BE2C (cell line): ENCODE data around the gene DCLK2.

Experiments used
- DNase-seq: peaks from one replicate; pipeline ENCODE4 v3.0.0-alpha.2; 2020
- H3K27me3 ChIP-seq: fragments of 250-450 bp; sonication (Bioruptor Pico); 2 replicates; pipeline ENCODE4 v1.5.1; 2020; ENCODE audit warnings: mild to moderate bottlenecking
- H3K36me3 ChIP-seq: fragments of 250-450 bp; sonication (Bioruptor Pico); 2 replicates; pipeline ENCODE4 v1.5.1; 2020; ENCODE audit warnings: mild to moderate bottlenecking
- H3K4me1 ChIP-seq: fragments of 250-450 bp; sonication (Bioruptor Pico); 2 replicates; pipeline ENCODE4 v1.5.1; 2020
- H3K4me3 ChIP-seq: 2 replicates; pipeline ENCODE4 v1.5.1; 2011; ENCODE audit warnings: low read depth, low read length
- H3K9me3 ChIP-seq: fragments of 250-450 bp; sonication (Bioruptor Pico); 2 replicates; pipeline ENCODE4 v1.5.1; 2020
- TF ChIP-seq, protein P1 (sequence below): IDR thresholded peaks from 2 replicates; pipeline ENCODE4 v1.5.1; 2012; ENCODE audit warnings: mild to moderate bottlenecking, low read depth, low read length

Gene DCLK2

DNA sequence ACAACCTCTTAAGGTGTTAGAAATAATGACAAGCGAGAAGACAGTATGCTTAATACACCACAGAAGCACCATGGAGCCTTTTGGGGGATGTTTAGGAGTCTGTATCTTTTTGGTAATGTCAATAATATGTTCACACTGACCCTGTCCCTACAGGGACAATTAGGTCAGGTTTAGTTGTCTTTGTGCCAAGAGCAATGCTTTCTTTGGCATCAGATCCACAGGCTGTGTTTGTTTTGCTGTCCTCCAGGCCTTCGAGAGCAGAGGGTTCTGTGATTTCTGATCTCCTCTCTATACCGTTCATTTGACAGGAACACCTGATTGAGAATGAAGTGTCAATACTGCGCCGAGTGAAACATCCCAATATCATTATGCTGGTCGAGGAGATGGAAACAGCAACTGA, 153.8 kb downstream of the DCLK2 start:
- peaks cover 17% of the 10 kb centered on the region for H3K4me1 ChIP-seq
- H3K4me3 ChIP-seq: no peak overlapping the region
- H3K27me3 ChIP-seq: no peaks in the 10 kb centered on the region
- H3K9me3 ChIP-seq: no peaks in the 10 kb centered on the region
- TF ChIP-seq, protein P1, sequence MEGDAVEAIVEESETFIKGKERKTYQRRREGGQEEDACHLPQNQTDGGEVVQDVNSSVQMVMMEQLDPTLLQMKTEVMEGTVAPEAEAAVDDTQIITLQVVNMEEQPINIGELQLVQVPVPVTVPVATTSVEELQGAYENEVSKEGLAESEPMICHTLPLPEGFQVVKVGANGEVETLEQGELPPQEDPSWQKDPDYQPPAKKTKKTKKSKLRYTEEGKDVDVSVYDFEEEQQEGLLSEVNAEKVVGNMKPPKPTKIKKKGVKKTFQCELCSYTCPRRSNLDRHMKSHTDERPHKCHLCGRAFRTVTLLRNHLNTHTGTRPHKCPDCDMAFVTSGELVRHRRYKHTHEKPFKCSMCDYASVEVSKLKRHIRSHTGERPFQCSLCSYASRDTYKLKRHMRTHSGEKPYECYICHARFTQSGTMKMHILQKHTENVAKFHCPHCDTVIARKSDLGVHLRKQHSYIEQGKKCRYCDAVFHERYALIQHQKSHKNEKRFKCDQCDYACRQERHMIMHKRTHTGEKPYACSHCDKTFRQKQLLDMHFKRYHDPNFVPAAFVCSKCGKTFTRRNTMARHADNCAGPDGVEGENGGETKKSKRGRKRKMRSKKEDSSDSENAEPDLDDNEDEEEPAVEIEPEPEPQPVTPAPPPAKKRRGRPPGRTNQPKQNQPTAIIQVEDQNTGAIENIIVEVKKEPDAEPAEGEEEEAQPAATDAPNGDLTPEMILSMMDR: no peak
- no peaks in the 10 kb centered on the region for H3K36me3 ChIP-seq
- no peak for DNase-seq

DNA sequence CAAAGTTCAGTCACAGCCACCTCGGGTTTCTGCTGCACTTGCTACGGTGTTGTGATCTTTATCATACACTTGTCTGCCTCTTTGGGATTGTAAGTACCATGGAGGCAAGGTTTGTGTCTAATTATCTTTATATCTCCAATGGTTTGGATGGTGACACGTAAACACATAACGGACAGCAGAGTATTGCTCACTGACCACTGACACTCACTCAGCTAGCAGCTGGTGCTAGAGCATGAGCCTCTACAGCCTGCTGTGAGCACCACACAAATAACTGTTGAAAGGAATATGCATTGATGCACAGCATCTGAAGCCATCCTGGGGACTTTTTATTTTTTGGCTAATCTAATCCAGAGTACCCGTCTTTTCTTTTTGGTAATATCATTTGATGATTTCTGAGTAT, 156.0 kb downstream of the DCLK2 start:
- no peak for DNase-seq

DNA sequence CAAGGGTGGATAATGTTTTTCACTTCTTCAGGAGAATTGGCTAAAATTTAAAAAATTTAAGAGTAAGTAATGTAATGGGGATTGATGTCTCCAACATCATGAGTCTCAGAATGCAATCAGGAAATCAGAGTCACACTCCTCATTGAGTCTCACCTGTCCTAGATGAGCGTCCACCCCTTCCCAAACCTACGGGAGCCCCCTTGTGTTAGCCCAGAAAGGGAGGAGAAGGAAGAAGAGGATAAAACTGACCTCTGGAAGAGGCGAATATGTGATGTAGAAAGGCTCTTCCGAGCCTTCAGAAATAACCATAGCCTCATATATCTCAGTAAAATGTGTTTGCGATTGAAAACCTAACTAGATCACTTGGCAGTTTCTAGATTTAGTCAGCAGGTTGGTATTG, 157.1 kb downstream of the DCLK2 start:
- no peaks in the 10 kb centered on the region for H3K36me3 ChIP-seq
- TF ChIP-seq, protein P1: no peak
- H3K4me1 ChIP-seq: peaks cover 14% of the 10 kb centered on the region; the same call in 1 of the 2 replicates
- H3K4me3 ChIP-seq: no peak overlapping the region
- no peaks in the 10 kb centered on the region for H3K27me3 ChIP-seq
- DNase-seq: no peak
- H3K9me3 ChIP-seq: no peaks in the 10 kb centered on the region

More for the DNA sequence above, 156.0 kb downstream of the DCLK2 start:
- H3K36me3 ChIP-seq: no peaks in the 10 kb centered on the region
- H3K4me1 ChIP-seq: peaks cover 18% of the 10 kb centered on the region
- H3K9me3 ChIP-seq: no peaks in the 10 kb centered on the region
- TF ChIP-seq, protein P1: no peak
- H3K4me3 ChIP-seq: no peak overlapping the region
- H3K27me3 ChIP-seq: no peaks in the 10 kb centered on the region

DNA sequence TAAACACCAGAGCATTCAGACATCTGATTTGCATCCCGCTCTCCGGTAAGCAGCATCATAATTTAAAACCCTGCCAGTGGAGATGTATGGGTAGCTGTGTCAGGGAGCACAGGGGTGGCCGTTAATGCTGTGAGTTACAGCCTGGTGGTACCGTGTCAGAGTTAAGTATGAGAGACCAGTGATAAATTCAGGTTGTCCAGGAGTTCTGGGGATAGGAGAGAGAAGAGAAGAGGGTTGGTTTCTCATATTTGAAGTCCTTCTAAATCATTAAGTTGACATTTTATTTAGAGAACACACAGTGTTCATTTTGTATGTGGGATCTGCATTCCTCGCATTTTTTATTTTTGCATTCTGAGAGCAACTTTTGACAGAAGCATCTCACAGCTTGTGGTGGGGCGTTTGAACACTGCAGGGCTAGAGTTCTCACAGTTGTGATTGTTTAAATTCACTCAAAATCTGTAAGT, 157.6 kb downstream of the DCLK2 start:
- DNase-seq: no peak
- no peak overlapping the region for H3K4me3 ChIP-seq
- peaks cover 9% of the 10 kb centered on the region; the same call in 1 of the 2 replicates for H3K4me1 ChIP-seq
- no peaks in the 10 kb centered on the region for H3K27me3 ChIP-seq
- no peaks in the 10 kb centered on the region for H3K36me3 ChIP-seq
- H3K9me3 ChIP-seq: no peaks in the 10 kb centered on the region
- TF ChIP-seq, protein P1: no peak

DNA sequence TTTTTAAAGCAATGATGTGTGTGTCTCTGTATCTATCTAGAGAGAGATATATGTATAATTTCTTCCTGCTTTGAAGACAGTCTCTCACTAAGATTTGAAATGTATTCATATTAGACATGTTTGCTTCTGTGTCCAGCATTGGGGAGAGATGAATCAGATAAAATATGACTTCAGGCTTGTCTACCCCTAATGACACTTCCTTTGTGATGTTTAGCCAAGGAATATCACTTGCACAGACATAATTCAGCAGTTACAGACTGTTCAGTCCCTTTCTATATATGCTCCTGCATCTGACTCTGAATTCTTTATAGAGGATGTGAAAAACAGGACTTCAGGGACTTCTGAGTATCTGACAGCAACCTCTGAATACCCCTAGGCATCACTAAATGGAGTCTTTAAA, 158.4 kb downstream of the DCLK2 start:
- TF ChIP-seq, protein P1: no peak
- H3K27me3 ChIP-seq: no peaks in the 10 kb centered on the region
- H3K4me1 ChIP-seq: peaks cover 9% of the 10 kb centered on the region; the same call in 1 of the 2 replicates
- no peaks in the 10 kb centered on the region for H3K9me3 ChIP-seq
- DNase-seq: no peak
- H3K36me3 ChIP-seq: no peaks in the 10 kb centered on the region
- H3K4me3 ChIP-seq: no peak overlapping the region

DNA sequence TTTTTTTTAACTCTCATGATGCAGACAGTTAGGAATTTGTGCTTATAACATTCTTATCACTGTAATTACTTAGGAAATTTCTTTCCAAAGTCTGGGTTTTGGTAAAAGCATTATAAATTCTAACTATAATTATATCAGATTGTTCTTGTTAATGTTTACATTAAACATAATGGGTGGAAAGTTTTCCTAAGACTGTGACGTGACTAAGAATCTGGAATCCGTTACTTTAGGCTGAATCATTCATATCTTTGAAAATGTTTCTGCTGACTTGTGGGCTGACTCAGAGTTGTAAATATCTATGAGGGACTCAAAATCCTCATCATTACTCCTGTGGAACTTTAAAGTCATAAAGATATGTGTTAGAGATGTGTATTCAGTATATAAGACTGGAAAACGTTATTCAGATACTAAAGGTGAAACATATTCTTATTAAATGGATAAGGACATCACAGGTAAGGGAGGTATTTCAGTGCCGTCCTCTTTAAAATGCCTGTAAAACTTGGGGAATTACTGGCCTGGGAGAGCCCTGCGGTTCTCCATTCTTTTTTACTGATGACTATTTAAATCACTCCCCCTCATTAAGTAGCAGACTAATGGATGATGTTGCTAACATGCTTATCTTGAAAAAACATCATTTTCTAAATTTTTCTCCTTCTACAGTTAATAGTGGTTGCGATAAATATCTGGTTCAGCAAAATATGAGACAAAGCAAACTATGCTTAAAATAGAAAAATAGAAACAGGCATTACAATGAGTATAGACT, 159.0 kb downstream of the DCLK2 start:
- no peaks in the 10 kb centered on the region for H3K27me3 ChIP-seq
- no peak for DNase-seq
- no peaks in the 10 kb centered on the region for H3K36me3 ChIP-seq
- TF ChIP-seq, protein P1: no peak
- no peaks in the 10 kb centered on the region for H3K9me3 ChIP-seq
- no peak overlapping the region for H3K4me3 ChIP-seq
- H3K4me1 ChIP-seq: peaks cover 9% of the 10 kb centered on the region; the same call in 1 of the 2 replicates
